K562 (cell line): ENCODE data around the gene ST7. TPM values are rescaled to one million over a fixed set of nuclear protein-coding genes. Genes with fewer than 3 reads are reported as not detected.

Experiments used
- ATAC-seq: fragments of 200-7000 bp; cut with Tn5 transposase; 3 replicates; pipeline ENCODE4 v1.9.1; 2020; ENCODE audit warnings: moderate library complexity
- BruUV-seq: library from RNA; stranded (reverse); fragments of 400-500 nt; replicated peaks from 2 replicates; lab custom pipeline; 2021; lab: Mats Ljungman, UMichigan
- CTCF ChIA-PET: fragments of 300-600 bp; formaldehyde crosslinking; extraction: SDS; loops from one replicate; lab custom pipeline; 2021; ENCODE audit warnings: low intra/inter-chr PET ratio; lab: Yijun Ruan, JAX
- POLR2A ChIA-PET: fragments of 300-600, 350-650 bp; sonication (Branson Sonifier 250); formaldehyde crosslinking; extraction: SDS; loops from one replicate; lab custom pipeline; 2021; ENCODE audit warnings: antibody characterized with exemption, inconsistent platforms; lab: Yijun Ruan, JAX
- DNase-seq, 4 experiments: peaks; one replicate each; pipeline versions ENCODE4 v3.0.0 to v3.0.0-alpha.2; 2011 to 2018; ENCODE audit warnings: low spot score in 3 of 4, mixed read lengths in 3 of 4; ENCODE audit errors: extremely low read depth in 1 of 4
- FAIRE-seq: peaks from 2 replicates; lab custom pipeline; 2011; peaks lifted over from hg19 to GRCh38; lab: Jason Lieb, UNC
- H2AFZ ChIP-seq: 2 replicates; pipeline ENCODE4 v1.6.0; 2011; ENCODE audit warnings: low read depth, low read length, control low read depth, inconsistent platforms
- H3K27ac ChIP-seq: fragments of 200-600 bp; 3 replicates; pipeline ENCODE4 v1.8.0; 2011; ENCODE audit warnings: low read depth, mild to moderate bottlenecking, control low read depth, inconsistent platforms, low read length, moderate library complexity, mixed read lengths; ENCODE audit errors: extremely low read depth
- H3K27me3 ChIP-seq, 2 experiments: fragments of 300-600 bp in 1 of 2; 2 replicates in 1 of 2; 3 replicates in 1 of 2; pipeline versions ENCODE4 v1.6.0 to v1.8.0; 2011; ENCODE audit warnings: inconsistent platforms in 2 of 2, low read length in 2 of 2, mild to moderate bottlenecking in 1 of 2, mixed read lengths in 1 of 2, moderate library complexity in 1 of 2; ENCODE audit not compliant: control insufficient read depth in 2 of 2, insufficient read depth in 2 of 2
- H3K36me3 ChIP-seq: fragments of 300-600 bp; 3 replicates; pipeline ENCODE4 v1.8.0; 2011; ENCODE audit warnings: mild to moderate bottlenecking, low read length, inconsistent platforms; ENCODE audit not compliant: control insufficient read depth, insufficient read depth
- H3K4me1 ChIP-seq, 2 experiments: fragments of 200-600 bp in 1 of 2; replicated peaks in 1 of 2; 2 replicates in 1 of 2; 3 replicates in 1 of 2; pipeline versions ENCODE4 v1.5.1 to v1.8.0; 2011; ENCODE audit warnings: inconsistent platforms in 2 of 2, low read length in 2 of 2, mild to moderate bottlenecking in 1 of 2, mixed read lengths in 1 of 2, moderate library complexity in 1 of 2; ENCODE audit not compliant: control insufficient read depth in 2 of 2, insufficient read depth in 2 of 2
- H3K4me2 ChIP-seq: 2 replicates; pipeline ENCODE4 v1.6.1; 2011; ENCODE audit warnings: low read length, control low read depth, inconsistent platforms, mixed read lengths; ENCODE audit not compliant: insufficient read depth
- H3K4me3 ChIP-seq: fragments of 200-600 bp; sonication (generic), shearing (Covaris generic); 2 replicates; pipeline ENCODE4 v1.5.1; 2016; ENCODE audit warnings: control low read depth, inconsistent platforms
- H3K79me2 ChIP-seq: fragments of 200-600 bp; 3 replicates; pipeline ENCODE4 v1.8.0; 2011; ENCODE audit warnings: low read length, inconsistent platforms; ENCODE audit not compliant: control insufficient read depth, insufficient read depth
- H3K9ac ChIP-seq, 2 experiments: 2 replicates each; pipeline versions ENCODE4 v1.6.0 to v1.6.1; 2011; ENCODE audit warnings: low read depth in 2 of 2, low read length in 2 of 2, control low read depth in 1 of 2, inconsistent platforms in 1 of 2, mild to moderate bottlenecking in 1 of 2, mixed read lengths in 1 of 2; ENCODE audit not compliant: insufficient read depth in 1 of 2
- H3K9me1 ChIP-seq: one replicate; pipeline ENCODE4 v1.6.0; 2011; ENCODE audit warnings: inconsistent platforms, mild to moderate bottlenecking, low read length, moderate library complexity; ENCODE audit not compliant: control insufficient read depth, insufficient read depth
- H3K9me3 ChIP-seq: replicated peaks from 2 replicates; pipeline ENCODE4 v1.5.1; 2011; ENCODE audit warnings: low read depth, low read length, inconsistent platforms; ENCODE audit not compliant: control insufficient read depth, insufficient read depth
- H4K20me1 ChIP-seq: replicated peaks from 2 replicates; pipeline ENCODE4 v1.6.1; 2011; ENCODE audit warnings: low read length, inconsistent platforms, mixed read lengths; ENCODE audit not compliant: control insufficient read depth, insufficient read depth
- ARID1B ChIP-seq: fragments of 450-650 bp; IDR thresholded peaks from 2 replicates; pipeline ENCODE4 v1.6.1; 2016; ENCODE audit warnings: antibody characterized with exemption, mild to moderate bottlenecking, inconsistent platforms
- EWSR1 ChIP-seq: fragments of 450-650 bp; IDR thresholded peaks from 2 replicates; pipeline ENCODE4 v1.6.1; 2018; ENCODE audit warnings: borderline replicate concordance, mild to moderate bottlenecking, low read depth, moderate library complexity; ENCODE audit not compliant: partially characterized antibody
- FOXM1 ChIP-seq, 2 experiments: fragments of 450-650 bp in 1 of 2; sonication (generic) in 1 of 2; formaldehyde crosslinking in 1 of 2; IDR thresholded peaks; 2 replicates each; pipeline versions ENCODE4 v1.6.1 to v1.9.0; 2017 to 2022; ENCODE audit warnings: low read depth in 2 of 2, mild to moderate bottlenecking in 2 of 2, missing genetic modification reagents in 1 of 2, moderate library complexity in 1 of 2
- FUS ChIP-seq: fragments of 200-400 bp; formaldehyde crosslinking; optimal IDR thresholded peaks from 2 replicates; pipeline ENCODE3; 2017; ENCODE audit warnings: low read depth, low read length
- GABPA ChIP-seq: fragments of 200-800 bp; sonication (Bioruptor generic); conservative IDR thresholded peaks from 2 replicates; pipeline ENCODE4 v1.6.1; 2016; ENCODE audit warnings: low read depth, missing genetic modification characterization, missing compliant biosample characterization
- HEY1 ChIP-seq: fragments of 250-450 bp; sonication (Bioruptor Pico); IDR thresholded peaks from 2 replicates; pipeline ENCODE4 v1.5.0; 2020; ENCODE audit warnings: mild to moderate bottlenecking, moderate library complexity, borderline replicate concordance
- HMG20B ChIP-seq: fragments of 250-450 bp; sonication (Bioruptor Pico); IDR thresholded peaks from 2 replicates; pipeline ENCODE4 v1.5.0; 2021; ENCODE audit warnings: mild to moderate bottlenecking
- HNRNPLL ChIP-seq: fragments of 200-400 bp; formaldehyde crosslinking; IDR thresholded peaks from 2 replicates; pipeline ENCODE4 v1.6.1; 2017; ENCODE audit warnings: low read length, low read depth, mild to moderate bottlenecking; ENCODE audit not compliant: poor library complexity, severe bottlenecking
- MAFK ChIP-seq: IDR thresholded peaks from 2 replicates; pipeline ENCODE4 v1.6.1; 2011; ENCODE audit warnings: low read length, improper control_type of control experiment
- MTA2 ChIP-seq: fragments of 450-650 bp; IDR thresholded peaks from 2 replicates; pipeline ENCODE4 v1.6.1; 2016; ENCODE audit warnings: low read depth
- NR0B1 ChIP-seq: fragments of 450-650 bp; IDR thresholded peaks from one replicate; pipeline ENCODE4 v1.6.1; 2018; ENCODE audit warnings: mild to moderate bottlenecking, moderate library complexity; ENCODE audit not compliant: partially characterized antibody
- POLR2AphosphoS5 ChIP-seq: IDR thresholded peaks from 2 replicates; pipeline ENCODE4 v1.6.1; 2011; ENCODE audit warnings: mild to moderate bottlenecking, low read depth, low read length, moderate library complexity; ENCODE audit not compliant: control insufficient read depth, insufficient read depth
- SMARCA4 ChIP-seq: fragments of 450-650 bp; IDR thresholded peaks from 2 replicates; pipeline ENCODE4 v1.6.1; 2016
- SMARCE1 ChIP-seq: fragments of 450-650 bp; IDR thresholded peaks from 2 replicates; pipeline ENCODE4 v1.7.1; 2016; ENCODE audit warnings: mild to moderate bottlenecking
- ZNF408 ChIP-seq: fragments of 250-450 bp; sonication (Bioruptor Pico); IDR thresholded peaks from 2 replicates; pipeline ENCODE4 v1.4.0; 2020; ENCODE audit warnings: low read depth, mild to moderate bottlenecking, moderate library complexity
- ZNF695 ChIP-seq: fragments of 450-650 bp; formaldehyde crosslinking; IDR thresholded peaks from 2 replicates; pipeline ENCODE4 v1.4.0; 2020; ENCODE audit warnings: mild to moderate bottlenecking, moderate library complexity
- WGBS: fragments of 100-300 bp; shearing (Covaris generic); methylation state at CpG from one replicate; pipeline ENCODE4 v1.1.6; 2016; ENCODE audit warnings: low coverage, mixed read lengths; ENCODE audit not compliant: insufficient coverage; ENCODE audit errors: missing lambda C conversion rate; 5-methylcytosine and 5-hydroxymethylcytosine counted together
- in situ Hi-C: fragments of 300-500 bp; cut with MboI; formaldehyde crosslinking; loops from 4 replicates; pipeline ENCODE4 v1.15.0; 2018; ENCODE audit warnings: inconsistent platforms, mixed read lengths
- intact Hi-C: fragments of 100-400 bp; cut with micrococcal nuclease; formaldehyde crosslinking; loops from 2 replicates; pipeline ENCODE4 v1.14.2; 2022
- polyA plus RNA-seq, 8 experiments: library from polyadenylated mRNA; depleted of rRNA in 4 of 8; stranded (reverse) in 5 of 8; unstranded in 3 of 8; fragments of >200 nt; fragmentation: Nextera tagmentation in 2 of 8; fragmentation: Illumina TruSeq in 1 of 8; extraction: Ambion mirVana in 2 of 8; extraction: Trizol in 1 of 8; gene quantifications; 2 replicates each; pipeline versions ENCODE4 v1.2.1 to v1.2.3, GENCODE V29; 2011 to 2014; ENCODE audit warnings: inconsistent platforms in 1 of 8, missing spikeins in 1 of 8
- total RNA-seq, 7 experiments: library from RNA; depleted of rRNA in 6 of 7; stranded (reverse); fragments of >200 nt in 6 of 7; fragmentation: Illumina TruSeq in 2 of 7; extraction: Trizol in 2 of 7; gene quantifications; 2 replicates each; pipeline versions ENCODE4 v1.2.1 to v1.2.3, GENCODE V29; 2011 to 2021; ENCODE audit warnings: low replicate concordance in 1 of 7
- TF ChIP-seq, protein P1 (sequence below): sonication (generic); formaldehyde crosslinking; IDR thresholded peaks from 2 replicates; pipeline ENCODE4 v1.8.0; 2023; ENCODE audit warnings: missing genetic modification reagents, mild to moderate bottlenecking, borderline replicate concordance

The ST7 gene
- total and polyA plus RNA-seq, 9 of the 15 experiments (the other 6 are each of a cell fraction or from before 2014, with no cell fraction given) = 23.9 to 56.3 (median 36.9) TPM

GRCh38 chr7:116978006-116978405 lies 24.7 kb downstream of the ST7 start:
- peak in 2 of 4 experiments; percentile 39 to 72 for DNase-seq
- H4K20me1 ChIP-seq = no peaks in the 10 kb centered on the region
- POLR2A ChIA-PET = interaction anchor here (1.1 to 1.9 kb wide), 3 partner anchors 21 to 64 kb away, joined by 4 to 7 read pairs (median 5); no protein-coding TSS in a partner anchor
- CTCF ChIA-PET = no interaction called here
- no peaks in the 10 kb centered on the region for H3K27me3 ChIP-seq
- no TSS peak for BruUV-seq
- peak; percentile 15 for FAIRE-seq
- no peak overlapping the region for H3K4me2 ChIP-seq
- no peak overlapping the region for H3K4me3 ChIP-seq
- in situ Hi-C loops (no loop called here), intact Hi-C loops (no loop called here)
- H3K9ac ChIP-seq = no peak overlapping the region
- H2AFZ ChIP-seq = no peak overlapping the region
- peak; percentile 52 for ATAC-seq
- H3K9me1 ChIP-seq = no peaks in the 10 kb centered on the region
- 8% methylated on average over 1 of the region's 1 CpG for WGBS
- H3K79me2 ChIP-seq = no peaks in the 10 kb centered on the region
- no peaks in the 10 kb centered on the region for H3K9me3 ChIP-seq
- H3K36me3 ChIP-seq = no peaks in the 10 kb centered on the region
- H3K27ac ChIP-seq = peak overlapping the region; percentile 24; the same call in 1 of the 3 replicates
- peaks cover 0 to 8% of the 10 kb centered on the region in 2 experiments; a peak in 3 of 5 replicates for H3K4me1 ChIP-seq
- no peak for TF ChIP-seq HEY1 (CRISPR knock-in tag)
- TF ChIP-seq HNRNPLL = no peak
- peak; percentile 27; the same call in 1 of the 2 replicates for TF ChIP-seq FOXM1 (IDR thresholded peaks at IDR 0.05; ENCODE audit: low read depth)
- no peak for TF ChIP-seq FOXM1 (CRISPR knock-in tag; IDR thresholded peaks at IDR 0.05; ENCODE audit: low read depth)
- peak; percentile 16; the same call in 1 of the 2 replicates for TF ChIP-seq MAFK
- TF ChIP-seq POLR2AphosphoS5 = peak; percentile 51
- no peak for TF ChIP-seq EWSR1
- TF ChIP-seq SMARCE1 = peak; percentile 24; the same call in 1 of the 2 replicates
- TF ChIP-seq, protein P1, sequence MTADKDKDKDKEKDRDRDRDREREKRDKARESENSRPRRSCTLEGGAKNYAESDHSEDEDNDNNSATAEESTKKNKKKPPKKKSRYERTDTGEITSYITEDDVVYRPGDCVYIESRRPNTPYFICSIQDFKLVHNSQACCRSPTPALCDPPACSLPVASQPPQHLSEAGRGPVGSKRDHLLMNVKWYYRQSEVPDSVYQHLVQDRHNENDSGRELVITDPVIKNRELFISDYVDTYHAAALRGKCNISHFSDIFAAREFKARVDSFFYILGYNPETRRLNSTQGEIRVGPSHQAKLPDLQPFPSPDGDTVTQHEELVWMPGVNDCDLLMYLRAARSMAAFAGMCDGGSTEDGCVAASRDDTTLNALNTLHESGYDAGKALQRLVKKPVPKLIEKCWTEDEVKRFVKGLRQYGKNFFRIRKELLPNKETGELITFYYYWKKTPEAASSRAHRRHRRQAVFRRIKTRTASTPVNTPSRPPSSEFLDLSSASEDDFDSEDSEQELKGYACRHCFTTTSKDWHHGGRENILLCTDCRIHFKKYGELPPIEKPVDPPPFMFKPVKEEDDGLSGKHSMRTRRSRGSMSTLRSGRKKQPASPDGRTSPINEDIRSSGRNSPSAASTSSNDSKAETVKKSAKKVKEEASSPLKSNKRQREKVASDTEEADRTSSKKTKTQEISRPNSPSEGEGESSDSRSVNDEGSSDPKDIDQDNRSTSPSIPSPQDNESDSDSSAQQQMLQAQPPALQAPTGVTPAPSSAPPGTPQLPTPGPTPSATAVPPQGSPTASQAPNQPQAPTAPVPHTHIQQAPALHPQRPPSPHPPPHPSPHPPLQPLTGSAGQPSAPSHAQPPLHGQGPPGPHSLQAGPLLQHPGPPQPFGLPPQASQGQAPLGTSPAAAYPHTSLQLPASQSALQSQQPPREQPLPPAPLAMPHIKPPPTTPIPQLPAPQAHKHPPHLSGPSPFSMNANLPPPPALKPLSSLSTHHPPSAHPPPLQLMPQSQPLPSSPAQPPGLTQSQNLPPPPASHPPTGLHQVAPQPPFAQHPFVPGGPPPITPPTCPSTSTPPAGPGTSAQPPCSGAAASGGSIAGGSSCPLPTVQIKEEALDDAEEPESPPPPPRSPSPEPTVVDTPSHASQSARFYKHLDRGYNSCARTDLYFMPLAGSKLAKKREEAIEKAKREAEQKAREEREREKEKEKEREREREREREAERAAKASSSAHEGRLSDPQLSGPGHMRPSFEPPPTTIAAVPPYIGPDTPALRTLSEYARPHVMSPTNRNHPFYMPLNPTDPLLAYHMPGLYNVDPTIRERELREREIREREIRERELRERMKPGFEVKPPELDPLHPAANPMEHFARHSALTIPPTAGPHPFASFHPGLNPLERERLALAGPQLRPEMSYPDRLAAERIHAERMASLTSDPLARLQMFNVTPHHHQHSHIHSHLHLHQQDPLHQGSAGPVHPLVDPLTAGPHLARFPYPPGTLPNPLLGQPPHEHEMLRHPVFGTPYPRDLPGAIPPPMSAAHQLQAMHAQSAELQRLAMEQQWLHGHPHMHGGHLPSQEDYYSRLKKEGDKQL (CRISPR knock-in tag) = no peak
- no peak for TF ChIP-seq ZNF408 (CRISPR knock-in tag)
- peak; percentile 46; the same call in 1 of the 2 replicates for TF ChIP-seq SMARCA4
- no peak for TF ChIP-seq GABPA (tag)
- no peak for TF ChIP-seq ZNF695 (CRISPR knock-in tag)
- no peak for TF ChIP-seq FUS
- peak; percentile 86 for TF ChIP-seq ARID1B
- no peak for TF ChIP-seq HMG20B
- peak; percentile 71 for TF ChIP-seq MTA2
- TF ChIP-seq NR0B1 = no peak
